ENCODE measurements around the gene GALNT7.

Gene GALNT7

DNA sequence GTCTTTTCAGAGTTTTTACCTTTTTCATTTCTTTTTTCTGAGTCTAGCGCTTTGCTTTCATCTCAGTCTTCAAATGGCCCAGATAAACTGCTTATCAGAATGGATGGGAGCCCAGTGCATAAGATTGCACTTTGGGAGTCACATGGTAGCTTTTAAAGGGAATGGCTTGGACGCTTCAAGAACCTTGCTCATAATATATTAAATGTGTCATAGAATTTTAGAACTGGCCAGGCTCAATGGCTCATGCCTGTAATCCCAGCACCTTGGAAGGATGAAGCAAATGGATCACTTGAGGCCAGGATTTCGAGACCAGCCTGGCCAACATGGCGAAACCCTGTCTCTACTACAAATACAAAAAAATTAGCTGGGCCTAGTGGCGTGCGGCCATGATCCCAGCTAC, 97.1 kb downstream of the GALNT7 start:
- no peak for DNase-seq (ENCODE audit: low spot score)

DNA sequence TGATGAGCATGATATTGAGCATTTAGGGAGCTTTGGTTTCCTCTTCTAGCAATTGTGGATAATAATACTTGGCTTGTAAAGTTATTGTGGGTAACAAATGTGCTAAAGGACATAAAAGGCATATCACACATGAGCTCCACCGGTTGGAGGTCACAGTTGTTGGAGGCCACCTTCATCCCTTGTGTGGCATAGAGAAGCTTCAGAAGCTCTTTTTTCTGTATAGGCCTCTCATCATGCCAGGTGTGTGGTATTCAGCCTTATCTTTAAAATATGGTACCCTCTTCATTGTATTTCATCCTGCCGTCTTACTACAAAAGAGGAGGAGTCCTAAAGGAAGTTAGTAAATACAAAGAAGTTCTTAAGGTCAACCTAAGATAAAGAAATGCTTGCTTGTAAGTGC, 99.1 kb downstream of the GALNT7 start:
- no peak for DNase-seq (ENCODE audit: low spot score)

DNA sequence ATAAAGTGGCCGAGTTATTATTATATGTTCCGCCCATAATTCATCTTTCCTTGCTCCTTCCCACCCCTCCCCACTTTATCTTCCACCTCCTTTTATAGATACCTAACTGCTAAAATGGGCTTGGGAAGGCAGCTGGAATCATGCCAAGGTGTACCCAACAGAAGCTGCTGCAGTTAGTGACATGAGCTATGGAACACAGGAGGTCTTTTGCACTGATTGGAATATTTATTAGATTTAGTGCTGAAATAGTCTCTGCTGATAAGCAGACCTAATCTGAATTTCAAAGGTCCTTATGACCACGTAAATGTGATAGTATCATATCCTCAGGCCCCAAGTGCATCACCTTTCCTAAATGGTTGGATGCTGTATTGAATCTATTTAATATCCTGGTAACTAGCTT, 100.7 kb downstream of the GALNT7 start:
- no peak for DNase-seq (ENCODE audit: low spot score)

DNA sequence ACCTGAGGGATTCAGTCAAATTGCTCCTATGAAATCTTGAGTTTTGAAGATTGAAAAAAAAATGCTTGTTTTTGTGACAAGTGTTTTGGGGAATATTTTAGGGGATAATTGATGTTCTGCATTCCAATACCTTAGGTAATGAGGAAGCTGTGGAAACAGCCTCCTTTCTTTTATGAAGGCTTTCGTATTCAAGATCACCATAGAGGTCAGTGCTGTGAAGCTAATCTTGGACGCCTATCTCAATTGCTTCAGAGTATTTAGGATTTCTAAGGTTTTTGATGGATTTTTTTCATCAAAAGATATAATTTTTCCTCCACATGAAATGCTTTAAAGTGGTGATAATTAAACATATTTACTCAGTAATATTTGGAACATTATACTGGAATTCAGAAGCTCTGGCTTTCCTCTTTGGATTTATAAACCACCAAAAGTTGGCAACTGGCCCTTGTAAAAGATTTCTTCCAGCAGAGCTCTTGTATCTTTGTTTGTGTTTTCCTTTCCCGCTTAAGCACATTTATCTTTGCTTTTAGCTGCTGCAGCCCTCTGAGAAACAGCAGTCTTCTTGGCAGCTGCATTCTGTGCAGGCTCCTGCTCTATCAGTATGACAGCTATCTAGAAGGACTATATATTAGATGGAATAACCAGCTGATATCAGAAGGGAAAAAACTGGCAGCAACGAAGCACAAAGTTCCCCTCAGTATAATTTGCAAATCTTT, 101.9 kb downstream of the GALNT7 start:
- no peak for DNase-seq (ENCODE audit: low spot score)

DNA sequence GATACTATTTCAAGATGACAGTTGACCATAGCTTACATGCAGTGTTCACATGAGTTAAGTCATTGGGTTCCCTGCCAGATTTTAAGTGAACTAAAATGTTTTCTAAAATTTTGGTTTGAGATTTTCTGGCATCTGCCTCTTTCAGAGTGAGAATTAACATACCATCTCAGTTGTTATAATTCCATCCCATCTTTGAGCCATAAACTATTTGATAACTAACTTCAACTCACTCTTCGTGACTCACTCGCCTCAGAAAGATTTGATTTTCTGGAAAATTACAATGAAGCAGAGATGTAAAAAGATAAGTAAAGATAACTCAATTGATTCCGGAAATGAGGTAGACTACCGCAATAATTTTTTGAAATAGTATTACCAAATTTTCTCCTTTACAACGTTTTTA, 103.7 kb downstream of the GALNT7 start:
- DNase-seq (ENCODE audit: low spot score) = no peak

DNA sequence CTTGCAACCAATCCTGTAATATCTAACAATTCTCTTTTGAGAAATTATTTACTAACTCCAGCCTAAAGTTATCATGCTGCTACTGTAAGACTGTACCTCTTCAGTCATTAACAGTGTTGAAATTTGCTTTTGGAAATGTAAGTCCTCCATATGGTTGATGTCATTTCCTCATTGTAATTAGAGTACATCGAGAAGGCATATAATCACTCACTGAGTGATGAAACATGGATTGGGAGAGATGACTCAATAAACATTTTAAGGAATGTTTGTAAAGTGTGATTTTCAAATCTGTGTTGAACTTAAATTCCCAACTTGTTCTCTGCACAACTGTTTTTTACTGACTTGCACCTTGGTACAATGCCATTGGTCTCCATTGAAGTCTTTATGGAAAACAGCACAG, 104.4 kb downstream of the GALNT7 start:
- DNase-seq (ENCODE audit: low spot score) = no peak

DNA sequence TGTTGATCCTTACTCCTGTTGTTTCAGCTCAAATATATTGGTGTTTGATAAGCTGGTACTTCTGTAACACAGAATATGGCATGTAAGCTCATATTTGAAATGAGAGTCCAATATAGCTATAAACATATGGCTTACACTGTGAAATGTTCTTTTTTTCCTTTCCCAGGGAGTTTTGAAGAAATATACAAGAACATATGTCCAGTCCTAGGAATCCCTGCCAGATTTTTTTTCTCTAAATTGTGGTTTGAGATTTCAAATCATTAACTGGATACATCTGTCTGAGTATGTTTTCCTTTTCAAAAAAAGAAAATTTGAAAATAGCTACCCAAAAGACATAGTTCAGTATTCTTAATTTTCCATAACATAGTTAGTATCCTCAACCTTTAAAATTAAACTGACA, 105.3 kb downstream of the GALNT7 start:
- no peak for DNase-seq (ENCODE audit: low spot score)

DNA sequence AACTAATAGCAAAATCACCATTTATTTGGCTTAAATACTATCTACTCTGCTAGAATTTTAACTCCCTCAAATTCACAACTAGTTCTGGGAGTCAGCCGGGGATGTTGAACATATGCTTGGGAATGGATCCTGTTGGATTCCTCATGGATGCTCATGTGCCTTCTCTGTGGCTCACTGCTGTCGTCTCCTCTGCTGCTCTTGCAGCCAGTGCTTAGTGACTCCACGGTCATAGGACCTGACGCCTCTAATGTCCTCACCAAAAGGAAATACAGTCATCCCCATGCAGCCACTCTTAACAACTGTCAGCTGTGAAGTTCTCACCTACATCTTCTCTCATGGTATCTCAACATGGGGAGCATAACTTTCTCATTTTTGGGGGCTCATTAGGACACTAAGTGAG, 106.1 kb downstream of the GALNT7 start:
- DNase-seq (ENCODE audit: low spot score) = no peak

DNA sequence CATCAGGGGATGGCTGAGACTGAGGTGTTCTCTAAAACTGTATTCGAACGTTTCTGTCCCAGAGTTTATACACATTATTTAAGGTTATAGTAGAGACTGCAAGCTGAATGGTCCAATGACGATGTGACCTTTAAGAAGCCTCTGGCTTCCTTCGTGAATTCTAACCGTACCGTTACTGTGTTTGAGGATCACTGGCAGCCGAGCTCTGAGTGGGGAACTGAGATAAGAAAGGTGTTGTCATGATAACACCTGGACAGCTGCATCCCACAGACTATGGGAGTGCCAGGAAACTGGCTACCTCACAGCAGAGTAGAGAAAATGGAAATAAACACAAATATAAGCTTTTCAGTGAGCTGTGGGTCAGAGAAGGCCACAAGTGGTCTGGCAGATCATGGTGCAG, 106.5 kb downstream of the GALNT7 start:
- no peak for DNase-seq (ENCODE audit: low spot score)

DNA sequence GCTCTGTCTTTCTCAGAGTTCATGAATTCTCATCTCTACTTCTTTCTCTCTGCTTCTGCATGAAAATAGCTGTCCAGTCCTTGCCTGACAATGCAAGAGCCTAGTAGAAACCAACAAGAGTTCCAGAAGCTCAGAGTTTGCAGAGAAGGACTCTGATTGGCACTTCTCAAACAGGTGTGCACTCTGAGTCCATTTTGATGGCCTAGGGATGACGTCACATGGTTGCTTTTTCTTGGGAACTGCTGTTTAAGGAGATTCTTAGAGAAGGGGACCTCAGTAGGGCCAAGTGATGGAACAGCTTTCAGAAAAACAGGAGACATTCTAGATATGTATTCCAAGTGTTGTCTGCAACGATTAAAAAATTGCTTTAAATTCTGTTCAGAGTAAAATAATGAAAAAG, 108.7 kb downstream of the GALNT7 start:
- no peak for DNase-seq (ENCODE audit: low spot score)

DNA sequence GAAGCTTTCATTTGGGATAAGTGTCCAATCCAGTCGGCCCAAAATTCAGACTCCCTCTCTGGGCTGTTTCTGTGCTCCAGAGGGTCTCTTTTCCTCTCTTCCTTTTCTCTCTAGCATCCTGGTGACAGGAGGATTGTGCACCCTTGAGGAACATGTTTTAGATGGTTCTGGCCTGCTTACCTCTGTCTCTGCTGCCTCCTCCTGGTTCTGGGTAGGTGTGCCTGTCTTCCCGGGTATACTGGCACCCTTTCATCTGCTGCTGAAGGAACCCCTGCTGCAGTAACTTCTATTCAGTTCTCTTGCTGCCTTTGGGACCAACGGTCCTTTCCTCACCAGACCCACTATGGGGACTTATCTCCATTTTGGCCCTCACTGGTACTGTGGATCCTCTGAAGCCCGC, 112.4 kb downstream of the GALNT7 start:
- no peak for DNase-seq (ENCODE audit: low spot score)

DNA sequence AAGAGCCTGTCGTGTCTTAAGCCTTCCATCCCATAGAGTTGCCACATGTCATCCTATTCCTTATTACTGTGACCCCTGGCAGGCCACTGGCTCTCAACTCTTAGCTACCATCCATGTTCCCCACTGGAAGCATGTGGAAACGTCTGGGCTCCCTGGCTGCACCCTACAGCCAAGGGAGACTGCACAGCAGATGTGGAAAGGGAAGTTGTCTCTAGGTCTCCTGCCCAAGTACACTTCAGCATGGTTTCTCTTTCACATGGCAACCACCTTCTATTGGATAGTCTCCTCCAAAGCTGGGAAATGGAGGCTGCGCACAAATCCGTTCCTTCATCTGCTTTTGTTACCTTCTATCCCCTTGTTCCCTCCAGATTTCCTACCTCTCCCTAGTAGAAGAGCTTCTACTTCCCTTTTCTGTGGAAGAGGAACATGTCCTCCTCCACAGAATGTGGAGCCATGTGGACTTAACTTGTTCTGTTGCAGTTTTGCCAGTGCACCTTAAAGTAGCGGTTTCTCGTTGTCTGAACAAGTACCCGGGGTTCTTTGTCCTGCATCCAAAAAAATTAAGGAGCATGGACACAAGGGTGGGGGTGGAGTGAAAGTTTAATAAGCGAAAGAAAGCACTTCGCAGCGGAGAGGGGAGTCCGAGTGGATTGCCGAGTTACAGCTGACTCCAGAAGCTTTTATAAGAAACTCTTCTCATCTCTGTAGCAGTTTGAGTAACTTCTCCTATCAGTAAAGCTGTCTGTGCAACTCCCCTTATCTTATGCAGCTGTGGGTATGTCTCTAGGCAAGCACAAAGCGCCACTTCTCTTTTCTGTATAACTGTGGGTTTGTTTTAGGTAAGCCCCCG, 113.0 kb downstream of the GALNT7 start:
- no peak for DNase-seq (ENCODE audit: low spot score)

DNA sequence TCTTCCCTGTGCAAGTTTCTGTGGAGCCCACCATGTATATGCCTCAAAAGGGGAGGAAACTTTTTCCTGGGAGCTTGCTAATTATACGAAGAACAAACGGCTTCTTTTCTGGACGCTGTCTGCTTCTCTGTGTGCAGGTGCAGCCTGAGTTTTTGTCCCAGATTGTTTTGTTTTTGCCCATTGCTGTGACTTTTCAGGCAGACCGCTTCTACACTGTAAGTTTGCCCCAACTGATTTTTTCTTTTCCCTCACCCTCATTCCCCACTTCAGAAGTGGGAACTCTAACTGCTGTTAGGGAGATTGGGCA, 113.6 kb downstream of the GALNT7 start:
- no peak for DNase-seq (ENCODE audit: low spot score)

DNA sequence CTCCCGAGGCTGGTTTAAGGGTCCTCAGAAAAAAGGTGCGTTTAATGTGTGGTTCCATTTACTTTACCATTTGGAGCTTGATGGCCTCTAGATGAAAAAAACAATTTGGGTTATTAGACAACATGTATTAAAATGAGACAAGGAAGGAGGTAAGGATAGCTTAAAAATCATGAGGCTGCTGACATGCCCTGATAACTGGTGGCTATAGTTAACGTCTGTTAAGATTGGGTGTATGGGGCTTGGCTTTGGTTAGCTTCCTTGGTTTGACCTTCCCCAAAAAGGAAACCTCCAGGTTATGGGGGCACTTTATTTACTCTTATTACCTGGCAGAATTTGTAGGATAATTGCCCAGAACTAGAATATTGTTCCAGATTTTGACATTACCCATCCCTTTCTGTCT, 114.0 kb downstream of the GALNT7 start:
- no peak for DNase-seq (ENCODE audit: low spot score)

DNA sequence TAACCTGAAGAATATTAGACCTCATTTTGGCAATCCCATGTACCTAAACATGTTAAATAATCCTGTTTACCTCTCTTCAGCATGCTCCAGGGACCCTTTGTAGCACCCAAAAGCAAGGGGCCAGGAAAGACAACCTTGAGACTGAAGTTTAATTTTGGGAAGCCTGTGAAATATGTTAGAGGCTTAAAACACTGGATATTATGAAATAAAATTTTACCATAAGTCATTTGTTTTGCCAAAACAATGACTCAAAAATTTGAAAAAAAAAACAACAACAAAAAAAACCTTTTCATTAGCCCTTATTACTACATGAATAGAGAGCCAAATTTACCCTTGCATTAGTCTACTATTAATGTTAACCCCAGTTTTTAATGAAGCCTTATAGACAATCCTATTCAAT, 115.9 kb downstream of the GALNT7 start:
- no peak for DNase-seq (ENCODE audit: low spot score)

DNA sequence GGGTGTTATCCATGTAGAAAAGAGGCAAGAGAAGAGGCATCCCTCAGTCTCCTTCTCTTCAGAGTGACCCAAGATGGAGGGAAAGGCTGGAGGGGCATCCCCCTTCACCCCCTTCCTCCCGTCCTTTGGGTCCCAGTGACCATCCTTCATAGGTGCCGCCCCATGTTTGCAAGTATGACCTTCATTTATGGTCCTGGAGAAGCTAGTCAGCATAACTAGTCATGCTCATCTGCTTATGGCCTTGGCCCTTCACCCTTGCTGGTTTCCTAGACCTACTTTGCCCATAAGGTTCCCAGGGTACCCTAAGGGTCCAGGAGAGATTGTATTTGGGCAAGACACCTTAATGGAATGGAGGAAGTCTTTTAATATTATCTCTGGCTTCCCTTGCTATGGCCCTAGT, 118.9 kb downstream of the GALNT7 start:
- no peak for DNase-seq (ENCODE audit: low spot score)

DNA sequence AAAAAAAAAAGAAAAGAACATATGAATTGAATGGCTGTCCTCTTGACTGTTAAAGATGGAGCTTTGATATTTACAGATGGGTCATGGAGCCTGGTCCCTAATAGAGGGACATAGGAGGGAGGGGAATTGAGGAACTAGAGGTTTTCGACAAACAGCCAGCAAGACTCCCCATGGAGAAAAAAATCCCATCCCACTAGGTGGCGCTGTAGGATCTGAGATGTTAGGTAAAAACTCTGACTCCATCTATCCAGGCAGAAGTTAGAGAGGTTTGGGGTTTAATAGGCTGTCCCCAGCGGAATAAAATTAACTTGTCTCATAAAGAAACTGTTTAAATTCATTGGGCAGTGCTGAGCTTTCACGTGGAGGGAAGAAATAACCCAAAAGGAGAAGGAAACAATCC, 119.7 kb downstream of the GALNT7 start:
- DNase-seq (ENCODE audit: low spot score) = no peak

DNA sequence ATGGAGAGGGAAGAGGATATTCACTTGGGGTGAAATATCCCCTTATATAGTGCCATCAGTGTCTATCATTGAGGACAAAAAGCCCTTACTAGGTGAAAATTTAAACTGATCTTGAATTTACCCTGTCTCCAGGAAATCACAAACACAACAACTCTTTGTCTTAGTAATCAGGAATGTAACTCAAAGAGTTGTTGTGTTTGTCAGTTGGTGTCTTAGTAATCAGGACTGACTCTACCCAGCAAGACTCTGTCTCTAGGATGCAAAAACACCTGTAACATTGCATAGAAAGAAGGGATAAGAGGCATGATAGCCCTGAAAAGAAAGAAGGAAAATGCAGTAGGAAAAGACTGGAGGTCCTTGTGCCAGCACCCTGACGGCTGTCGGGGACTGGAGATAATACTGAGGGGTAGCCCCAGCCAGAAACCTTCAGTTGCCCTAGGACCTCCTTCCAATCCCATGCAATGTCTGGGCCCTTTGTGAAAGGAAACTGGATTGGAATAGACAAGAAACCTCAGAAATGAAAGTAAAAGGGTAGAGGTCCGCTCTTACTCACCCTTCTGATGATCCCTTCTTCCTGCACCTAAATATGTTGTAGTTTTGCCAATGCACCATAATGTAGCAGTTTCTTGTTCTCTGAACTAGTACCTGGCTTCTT, 120.2 kb downstream of the GALNT7 start:
- DNase-seq (ENCODE audit: low spot score) = no peak

DNA sequence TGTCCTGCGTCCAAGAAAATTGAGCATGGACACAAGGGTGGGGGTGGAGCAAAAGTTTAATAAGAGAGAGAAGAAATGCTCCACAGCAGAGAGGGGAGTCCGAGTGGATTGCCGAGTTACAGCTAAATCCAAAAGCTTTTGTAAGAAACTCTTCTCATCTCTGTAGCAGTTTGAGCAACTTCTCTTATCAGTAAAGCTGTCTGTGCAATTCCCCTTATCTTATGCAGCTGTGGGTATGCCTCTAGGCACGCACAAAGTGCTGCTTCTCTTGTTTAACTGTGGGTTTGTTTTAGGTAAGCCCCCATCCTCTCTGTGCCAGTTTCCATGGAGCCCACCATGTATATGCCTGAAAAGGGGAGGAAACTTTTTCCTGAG, 120.7 kb downstream of the GALNT7 start:
- no peak for DNase-seq (ENCODE audit: low spot score)

DNA sequence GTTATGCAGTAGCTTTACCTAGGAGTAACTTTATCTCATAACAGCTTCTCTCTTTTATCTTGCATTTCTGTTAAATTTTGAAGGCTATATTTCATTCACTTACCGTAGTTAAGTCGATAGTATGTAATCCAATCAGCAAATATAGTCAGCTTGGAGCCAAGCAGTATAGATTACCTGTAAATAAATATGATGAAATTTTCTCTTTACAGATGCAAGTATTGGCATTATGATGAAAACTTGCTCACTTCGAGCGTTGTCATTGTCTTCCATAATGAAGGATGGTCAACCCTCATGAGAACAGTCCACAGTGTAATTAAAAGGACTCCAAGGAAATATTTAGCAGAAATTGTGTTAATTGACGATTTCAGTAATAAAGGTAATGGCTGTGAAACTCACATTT, 123.3 kb downstream of the GALNT7 start:
- DNase-seq (ENCODE audit: low spot score) = no peak

DNA sequence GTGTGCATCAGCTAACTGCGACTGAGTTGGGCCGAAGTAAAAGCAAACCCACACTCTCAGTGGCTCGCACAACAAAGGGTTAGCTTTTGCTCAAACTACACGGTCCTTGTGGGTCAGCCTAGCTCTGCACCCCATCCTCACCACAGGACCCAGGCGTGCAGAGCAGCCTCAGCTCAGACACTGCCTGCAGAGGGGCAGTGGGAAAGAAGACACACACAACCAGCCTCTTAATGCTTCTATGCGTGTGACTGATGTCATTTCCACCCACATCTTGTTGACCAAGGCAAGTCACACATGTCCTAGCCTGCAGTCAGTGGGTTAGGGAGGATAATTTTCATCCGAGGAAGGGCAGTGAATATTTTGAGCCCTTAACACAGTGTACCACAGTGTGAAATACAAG, 125.1 kb downstream of the GALNT7 start:
- DNase-seq (ENCODE audit: low spot score) = no peak

DNA sequence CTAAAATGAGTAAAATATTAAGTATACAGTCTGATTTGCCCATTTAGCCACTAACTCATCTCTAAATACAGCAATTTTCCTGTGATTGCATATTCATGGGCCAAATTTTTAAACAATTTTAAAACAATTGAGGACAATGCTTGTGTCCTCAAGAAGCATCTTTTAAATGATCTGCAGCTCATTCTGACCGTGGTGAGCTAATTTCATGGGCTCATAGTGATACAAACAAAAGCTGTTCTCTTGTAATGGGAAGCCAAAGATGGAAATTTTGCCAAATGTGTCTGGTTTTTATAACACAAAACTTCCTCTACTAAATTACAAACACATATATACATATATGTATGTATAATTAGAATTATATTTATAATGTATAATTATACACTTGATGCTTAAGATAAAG, 125.8 kb downstream of the GALNT7 start:
- DNase-seq (ENCODE audit: low spot score) = no peak

DNA sequence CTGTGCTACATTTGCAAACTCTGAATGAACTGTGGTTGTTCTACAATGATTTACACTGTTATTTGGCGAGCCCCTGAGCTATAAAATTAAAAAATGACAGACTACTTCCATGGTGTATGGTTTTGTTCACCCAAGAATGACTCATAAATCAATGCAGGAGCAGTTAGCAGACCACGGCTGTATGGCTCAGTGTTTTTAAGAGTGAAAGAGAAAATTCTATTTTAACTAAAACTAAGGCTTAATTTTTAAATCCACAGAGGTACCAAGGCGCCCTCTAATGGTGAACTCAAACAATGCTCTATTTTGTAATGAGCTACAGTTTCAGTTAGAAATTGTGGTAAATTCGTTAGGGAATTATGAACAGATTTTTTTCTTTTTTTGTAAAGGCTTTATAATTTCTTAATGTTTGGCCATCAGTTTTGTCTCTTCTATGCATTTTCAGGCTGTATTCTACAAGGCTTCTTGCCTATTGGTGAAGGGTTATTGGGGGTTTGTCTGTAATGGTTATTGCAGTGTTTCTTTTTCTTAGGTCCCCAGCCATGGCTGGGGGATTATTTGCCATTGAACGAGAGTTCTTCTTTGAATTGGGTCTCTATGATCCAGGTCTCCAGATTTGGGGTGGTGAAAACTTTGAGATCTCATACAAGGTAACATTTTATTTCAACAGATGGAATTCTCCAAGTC, 133.0 kb downstream of the GALNT7 start:
- DNase-seq (ENCODE audit: low spot score) = peak; percentile 7
